DND-41 (cell line): Measurements from ENCODE around the gene ZC3H7A.

Source experiments
- ATAC-seq: fragments of 200-7000 bp; cut with Tn5 transposase; 3 replicates; pipeline ENCODE4 v1.9.1; 2021; ENCODE audit warnings: low read depth; ENCODE audit not compliant: insufficient read depth
- DNase-seq: peaks from one replicate; pipeline ENCODE4 v3.0.0-alpha.2; 2020
- H2AFZ ChIP-seq: 2 replicates; pipeline ENCODE4 v1.6.0; 2012; ENCODE audit warnings: low read depth, low read length
- H3K27ac ChIP-seq: 2 replicates; pipeline ENCODE4 v1.5.1; 2012; ENCODE audit warnings: low read length, inconsistent platforms
- H3K27me3 ChIP-seq: fragments of 200-600 bp; sonication (generic); 2 replicates; pipeline ENCODE4 v1.6.0; 2012; ENCODE audit warnings: low read length, mild to moderate bottlenecking, inconsistent platforms; ENCODE audit not compliant: insufficient read depth, poor library complexity
- H3K36me3 ChIP-seq: 2 replicates; pipeline ENCODE4 v1.5.1; 2012; ENCODE audit warnings: low read length, inconsistent platforms; ENCODE audit not compliant: insufficient read depth
- H3K4me1 ChIP-seq: 2 replicates; pipeline ENCODE4 v1.5.1; 2012; ENCODE audit warnings: mild to moderate bottlenecking, low read length; ENCODE audit not compliant: insufficient read depth
- H3K4me2 ChIP-seq: 2 replicates; pipeline ENCODE4 v1.6.0; 2012; ENCODE audit warnings: mild to moderate bottlenecking, moderate library complexity, low read length, inconsistent platforms; ENCODE audit not compliant: insufficient read depth
- H3K4me3 ChIP-seq, 2 experiments: fragments of 200-600 bp in 1 of 2; shearing (Covaris generic) in 1 of 2; 2 replicates each; pipeline ENCODE4 v1.5.1; 2012 to 2016; ENCODE audit warnings: inconsistent platforms in 2 of 2, low read length in 2 of 2, mild to moderate bottlenecking in 2 of 2, low read depth in 1 of 2, moderate library complexity in 1 of 2
- H3K79me2 ChIP-seq: 2 replicates; pipeline ENCODE4 v1.6.0; 2012; ENCODE audit warnings: low read length, inconsistent platforms; ENCODE audit not compliant: insufficient read depth
- H3K9ac ChIP-seq: 2 replicates; pipeline ENCODE4 v1.6.0; 2012; ENCODE audit warnings: low read depth, mild to moderate bottlenecking, inconsistent platforms, low read length, moderate library complexity
- H3K9me3 ChIP-seq: 2 replicates; pipeline ENCODE4 v1.5.1; 2012; ENCODE audit warnings: low read length, moderate library complexity, mild to moderate bottlenecking, inconsistent platforms; ENCODE audit not compliant: insufficient read depth, severe bottlenecking
- H4K20me1 ChIP-seq: 2 replicates; pipeline ENCODE4 v1.6.0; 2012; ENCODE audit warnings: low read length; ENCODE audit not compliant: insufficient read depth
- CTCF ChIP-seq: IDR thresholded peaks from 2 replicates; pipeline ENCODE4 v1.5.1; 2012; ENCODE audit warnings: borderline replicate concordance, low read length, moderate library complexity, mild to moderate bottlenecking; ENCODE audit not compliant: poor library complexity, severe bottlenecking; ENCODE audit errors: extremely low read depth
- EZH2 ChIP-seq: IDR thresholded peaks from 3 replicates; pipeline ENCODE4 v1.6.1; 2012; ENCODE audit warnings: borderline replicate concordance, low read depth, mild to moderate bottlenecking, moderate library complexity, low read length, inconsistent platforms; ENCODE audit not compliant: severe bottlenecking

The ZC3H7A gene

GRCh38 chr16:11708421-11708820 is 88.6 kb downstream of the ZC3H7A start:
- H3K4me3 ChIP-seq: no peak overlapping the region
- no peaks in the 10 kb centered on the region for H4K20me1 ChIP-seq
- H3K9me3 ChIP-seq: no peaks in the 10 kb centered on the region
- no peaks in the 10 kb centered on the region for H3K4me1 ChIP-seq
- no peak overlapping the region for H2AFZ ChIP-seq
- no peak for DNase-seq
- H3K36me3 ChIP-seq: peaks cover 46% of the 10 kb centered on the region
- peaks cover 2% of the 10 kb centered on the region; the same call in 1 of the 2 replicates for H3K79me2 ChIP-seq
- no peak overlapping the region for H3K4me2 ChIP-seq
- no peak for ATAC-seq
- H3K27me3 ChIP-seq: no peaks in the 10 kb centered on the region
- no peak overlapping the region for H3K27ac ChIP-seq
- no peak overlapping the region for H3K9ac ChIP-seq
- TF ChIP-seq EZH2 (no peak), CTCF (no peak)

GRCh38 chr16:11707679-11708197 is 89.3 kb downstream of the ZC3H7A start:
- no peak for ATAC-seq
- Histone ChIP-seq H3K4me1 (no peaks in the 10 kb centered on the region), H3K4me2 (no peak overlapping the region), H3K27ac (no peak overlapping the region), H3K4me3 (no peak overlapping the region), H2AFZ (no peak overlapping the region), H3K9me3 (no peaks in the 10 kb centered on the region), H4K20me1 (no peaks in the 10 kb centered on the region), H3K79me2 (peaks cover 5% of the 10 kb centered on the region), H3K36me3 (peaks cover 52% of the 10 kb centered on the region), H3K9ac (no peak overlapping the region), H3K27me3 (no peaks in the 10 kb centered on the region)
- DNase-seq: no peak
- TF ChIP-seq CTCF (no peak), EZH2 (no peak)

GRCh38 chr16:11706180-11706742 is 90.8 kb downstream of the ZC3H7A start:
- H4K20me1 ChIP-seq: no peaks in the 10 kb centered on the region
- ATAC-seq (no peak), DNase-seq (no peak)
- H3K4me1 ChIP-seq: no peaks in the 10 kb centered on the region
- no peak overlapping the region for H3K27ac ChIP-seq
- H3K9ac ChIP-seq: no peak overlapping the region
- H3K4me2 ChIP-seq: no peak overlapping the region
- no peak overlapping the region for H3K4me3 ChIP-seq
- no peak for TF ChIP-seq CTCF
- no peak for TF ChIP-seq EZH2
- peaks cover 7% of the 10 kb centered on the region for H3K79me2 ChIP-seq
- no peaks in the 10 kb centered on the region for H3K27me3 ChIP-seq
- H2AFZ ChIP-seq: no peak overlapping the region
- H3K9me3 ChIP-seq: no peaks in the 10 kb centered on the region
- H3K36me3 ChIP-seq: peaks cover 44% of the 10 kb centered on the region
